AML-193 (cell line): ENCODE data around the gene IGSF11.
"Not testable (repeated sequence)": the region's sequence is repeated elsewhere in the genome, so short reads cannot be mapped to it uniquely, and the experiment has no call there.

Experiments
- DNase-seq, 2 experiments: peaks; one replicate each; lab custom pipeline; 2025; lab: John Stamatoyannopoulos, UW

IGSF11 gene

GRCh38 chr3:119034256-119035013 lies at the start of gene IGSF11:
TSS of gene IGSF11 (minus strand) at chr3:119034846. CDS start at chr3:119034582, 264 bp downstream.
- DNase-seq, result no peak

GRCh38 chr3:119080364-119080763 lies 45.7 kb upstream of the IGSF11 start:
- no peak for DNase-seq

- no peak for DNase-seq
These were observed 38.8 kb upstream of the IGSF11 start for GRCh38 chr3:119073258-119074001.

GRCh38 chr3:119072451-119072850 lies 37.8 kb upstream of the IGSF11 start:
- not testable (repeated sequence) for DNase-seq

GRCh38 chr3:119069725-119070124 lies 35.1 kb upstream of the IGSF11 start:
- DNase-seq, result no peak

- no peak for DNase-seq
These were observed 28.8 kb upstream of the IGSF11 start for GRCh38 chr3:119063471-119063870.

GRCh38 chr3:119062892-119063291 lies 28.2 kb upstream of the IGSF11 start:
- no peak for DNase-seq

- DNase-seq, result no peak
These were observed 9.9 kb upstream of the IGSF11 start for GRCh38 chr3:119044593-119044992.

- no peak for DNase-seq
These were observed 7.5 kb upstream of the IGSF11 start for GRCh38 chr3:119042162-119042561.

GRCh38 chr3:119035014-119035346 lies 334 bp upstream of the IGSF11 start:
- no peak for DNase-seq

- no peak for DNase-seq
These were observed 1.0 kb downstream of the IGSF11 start for GRCh38 chr3:119033393-119034255.

GRCh38 chr3:119025171-119025795 lies 9.4 kb downstream of the IGSF11 start:
- no peak for DNase-seq

- DNase-seq, result no peak
These were observed 14.7 kb downstream of the IGSF11 start for GRCh38 chr3:119019767-119020518.

GRCh38 chr3:119018690-119019463 lies 15.8 kb downstream of the IGSF11 start:
- DNase-seq, result no peak

- no peak for DNase-seq
These were observed 18.7 kb downstream of the IGSF11 start for GRCh38 chr3:119015942-119016341.

GRCh38 chr3:119013951-119014350 lies 20.7 kb downstream of the IGSF11 start:
- DNase-seq, result no peak

- DNase-seq, result no peak
These were observed 23.1 kb downstream of the IGSF11 start for GRCh38 chr3:119011528-119011927.

GRCh38 chr3:118997190-118997589 lies 37.5 kb downstream of the IGSF11 start:
- no peak for DNase-seq

- no peak for DNase-seq
These were observed 42.9 kb downstream of the IGSF11 start for GRCh38 chr3:118991775-118992174.

- no peak for DNase-seq
These were observed 43.7 kb downstream of the IGSF11 start for GRCh38 chr3:118990823-118991560.
